HEK293T (cell line): Measurements from ENCODE around the gene DVL3.

Source experiments
- ARNT ChIP-seq: fragments of 450-650 bp; IDR thresholded peaks from 2 replicates; pipeline ENCODE4 v1.6.1; 2017; ENCODE audit warnings: mild to moderate bottlenecking
- BHLHE40 ChIP-seq: fragments of 450-650 bp; IDR thresholded peaks from 2 replicates; pipeline ENCODE4 v1.6.1; 2016; ENCODE audit warnings: mild to moderate bottlenecking, moderate library complexity, borderline replicate concordance
- CTBP1 ChIP-seq: fragments of 450-650 bp; IDR thresholded peaks from 2 replicates; pipeline ENCODE4 v1.6.1; 2016; ENCODE audit warnings: borderline replicate concordance
- ELF4 ChIP-seq: fragments of 450-650 bp; IDR thresholded peaks from 2 replicates; pipeline ENCODE4 v1.6.1; 2017; ENCODE audit warnings: antibody characterized with exemption
- FOXA1 ChIP-seq: fragments of 450-650 bp; IDR thresholded peaks from 2 replicates; pipeline ENCODE4 v1.6.1; 2016; ENCODE audit warnings: mild to moderate bottlenecking
- FOXK2 ChIP-seq: fragments of 450-650 bp; IDR thresholded peaks from 2 replicates; pipeline ENCODE4 v1.6.1; 2016; ENCODE audit warnings: mild to moderate bottlenecking
- FOXM1 ChIP-seq: fragments of 450-650 bp; IDR thresholded peaks from 2 replicates; pipeline ENCODE4 v1.6.1; 2017; ENCODE audit warnings: mild to moderate bottlenecking, borderline replicate concordance
- HDGF ChIP-seq: fragments of 450-650 bp; IDR thresholded peaks from 2 replicates; pipeline ENCODE4 v1.6.1; 2017; ENCODE audit warnings: antibody characterized with exemption, borderline replicate concordance
- LEF1 ChIP-seq: fragments of 450-650 bp; IDR thresholded peaks from 2 replicates; pipeline ENCODE4 v1.6.1; 2017; ENCODE audit warnings: mild to moderate bottlenecking, borderline replicate concordance
- NFRKB ChIP-seq: fragments of 450-650 bp; IDR thresholded peaks from 2 replicates; pipeline ENCODE4 v1.6.1; 2016; ENCODE audit warnings: mild to moderate bottlenecking, moderate library complexity
- SP1 ChIP-seq: fragments of 450-650 bp; IDR thresholded peaks from 2 replicates; pipeline ENCODE4 v1.6.1; 2017
- SUZ12 ChIP-seq: fragments of 450-650 bp; IDR thresholded peaks from 2 replicates; pipeline ENCODE4 v1.6.1; 2016; ENCODE audit warnings: mild to moderate bottlenecking
- TARDBP ChIP-seq: fragments of 450-650 bp; IDR thresholded peaks from 2 replicates; pipeline ENCODE4 v1.6.1; 2016
- ZNF384 ChIP-seq: fragments of 450-650 bp; IDR thresholded peaks from 2 replicates; pipeline ENCODE4 v1.6.1; 2016

DNA sequence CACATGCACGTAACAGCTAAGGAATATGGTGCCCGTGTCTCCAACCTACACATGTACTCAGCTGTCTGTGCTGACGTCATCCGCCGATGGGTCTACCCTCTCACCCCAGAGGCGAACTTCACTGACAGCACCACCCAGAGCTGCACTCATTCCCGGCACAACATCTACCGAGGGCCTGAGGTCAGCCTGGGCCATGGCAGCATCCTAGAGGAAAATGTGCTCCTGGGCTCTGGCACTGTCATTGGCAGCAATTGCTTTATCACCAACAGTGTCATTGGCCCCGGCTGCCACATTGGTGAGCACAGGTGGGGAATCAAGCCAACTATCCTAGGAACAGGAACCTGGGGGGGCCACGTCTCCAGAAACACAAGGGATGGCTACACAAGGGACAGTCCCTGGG, 14.7 kb upstream of the DVL3 start:
- TF ChIP-seq ELF4 (no peak), FOXK2 (no peak), HDGF (no peak), ARNT (no peak), FOXA1 (no peak), SUZ12 (no peak), ZNF384 (no peak), TARDBP (no peak), BHLHE40 (no peak), SP1 (no peak), CTBP1 (no peak), NFRKB (no peak), FOXM1 (no peak), LEF1 (no peak)
